HG03060 (cell line): ENCODE measurements around the gene NCKAP5.
"Not testable (repeated sequence)": the region's sequence is repeated elsewhere in the genome, so short reads cannot be mapped to it uniquely, and the experiment has no call there.

Experiments
- ATAC-seq: cut with Tn5 transposase; IDR thresholded peaks from one replicate; pipeline ENCODE4 v1.9.1; 2021; ENCODE audit warnings: low read depth, moderate number of reproducible peaks; ENCODE audit not compliant: unreplicated experiment

NCKAP5 gene

GRCh38 chr2:133475610-133476009, 92.7 kb downstream of the NCKAP5 start:
- ATAC-seq: no peak

DNA sequence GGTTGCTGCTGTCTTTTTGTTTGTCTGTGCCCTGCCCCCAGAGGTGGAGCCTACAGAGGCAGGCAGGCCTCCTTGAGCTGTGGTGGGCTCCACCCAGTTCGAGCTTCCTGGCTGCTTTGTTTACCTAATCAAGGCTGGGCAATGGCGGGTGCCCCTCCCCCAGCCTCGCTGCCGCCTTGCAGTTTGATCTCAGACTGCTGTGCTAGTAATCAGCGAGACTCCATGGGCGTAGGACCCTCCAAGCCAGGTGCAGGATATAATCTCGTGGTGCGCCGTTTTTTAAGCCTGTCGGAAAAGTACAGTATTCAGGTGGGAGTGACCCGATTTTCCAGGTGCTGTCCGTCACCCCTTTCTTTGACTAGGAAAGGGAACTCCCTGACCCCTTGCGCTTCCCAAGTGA, 97.8 kb downstream of the NCKAP5 start:
- not testable (repeated sequence) for ATAC-seq

- ATAC-seq: no peak
These were observed 105.5 kb downstream of the NCKAP5 start for GRCh38 chr2:133462811-133463210.

- peak; percentile 57 for ATAC-seq
These were observed 106.8 kb downstream of the NCKAP5 start for GRCh38 chr2:133461484-133461883.

DNA sequence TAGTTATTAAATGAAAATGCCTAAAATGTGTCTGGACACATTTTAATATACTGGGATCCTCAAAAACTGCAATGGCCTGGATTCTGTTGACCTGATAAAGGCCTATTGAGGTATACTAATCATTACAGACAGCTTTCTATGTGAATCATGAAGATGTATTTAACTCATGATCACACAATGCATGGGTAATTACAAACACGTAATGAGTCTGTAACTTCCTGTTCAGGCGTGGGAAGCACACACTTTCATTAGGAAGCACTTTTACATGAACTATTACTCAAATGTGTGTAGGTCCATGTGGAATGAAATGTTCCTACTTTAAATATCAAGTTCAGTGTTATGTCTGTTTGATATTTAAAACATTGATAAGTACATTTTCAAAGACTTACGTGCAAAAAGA, 108.7 kb downstream of the NCKAP5 start:
- ATAC-seq: no peak

- no peak for ATAC-seq
These were observed 110.0 kb downstream of the NCKAP5 start for GRCh38 chr2:133458280-133458679.

DNA sequence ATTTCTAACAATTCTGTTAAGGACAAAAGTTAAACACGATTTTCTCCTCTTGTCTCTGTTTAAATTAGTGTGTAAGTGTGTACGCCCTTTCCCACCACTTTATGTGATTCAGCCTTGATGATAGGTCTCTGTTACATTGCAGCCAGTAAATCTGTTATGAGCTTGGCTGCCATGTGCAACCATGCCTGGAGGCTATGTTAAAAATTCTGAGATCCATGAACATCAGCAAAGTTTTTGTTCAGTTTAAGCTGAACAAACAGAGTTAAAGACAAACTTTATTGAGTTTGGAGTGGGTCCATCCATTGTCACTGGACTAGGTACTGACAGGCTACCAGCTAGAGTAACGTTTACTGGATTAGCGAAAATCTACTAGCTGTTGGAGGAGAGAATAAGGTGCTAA, 110.4 kb downstream of the NCKAP5 start:
- ATAC-seq: no peak

- no peak for ATAC-seq
These were observed 111.3 kb downstream of the NCKAP5 start for GRCh38 chr2:133456971-133457370.

GRCh38 chr2:133456156-133456555, 112.1 kb downstream of the NCKAP5 start:
- ATAC-seq: no peak

GRCh38 chr2:133453032-133453431, 115.2 kb downstream of the NCKAP5 start:
- ATAC-seq: no peak

- ATAC-seq: no peak
These were observed 115.7 kb downstream of the NCKAP5 start for GRCh38 chr2:133452583-133452982.

GRCh38 chr2:133452146-133452545, 116.1 kb downstream of the NCKAP5 start:
- ATAC-seq: no peak

- ATAC-seq: no peak
These were observed 120.1 kb downstream of the NCKAP5 start for GRCh38 chr2:133448195-133448594.

GRCh38 chr2:133447303-133447702, 121.0 kb downstream of the NCKAP5 start:
- no peak for ATAC-seq

DNA sequence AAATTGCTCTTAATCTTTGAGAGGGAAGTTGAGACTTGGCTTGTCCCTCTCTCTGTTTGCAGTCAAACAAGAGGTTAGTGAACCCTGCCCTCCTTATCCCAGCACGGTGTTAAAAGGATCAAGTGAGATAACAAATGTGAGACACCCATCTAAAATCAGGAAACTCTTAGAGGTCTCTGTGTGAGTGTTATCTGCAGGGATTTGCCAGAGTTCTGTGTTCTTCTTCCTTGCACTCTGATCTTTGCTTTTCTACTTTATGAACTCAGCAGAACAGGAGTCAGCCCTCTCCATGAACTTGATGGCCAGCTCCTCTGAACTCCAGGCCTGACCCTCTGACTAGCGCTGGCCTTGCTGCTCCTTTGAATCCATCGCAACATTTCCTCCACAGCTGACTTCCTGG, 123.8 kb downstream of the NCKAP5 start:
- ATAC-seq: no peak

GRCh38 chr2:133442393-133442792, 125.9 kb downstream of the NCKAP5 start:
- no peak for ATAC-seq

GRCh38 chr2:133439565-133439920, 128.7 kb downstream of the NCKAP5 start:
- ATAC-seq: no peak

DNA sequence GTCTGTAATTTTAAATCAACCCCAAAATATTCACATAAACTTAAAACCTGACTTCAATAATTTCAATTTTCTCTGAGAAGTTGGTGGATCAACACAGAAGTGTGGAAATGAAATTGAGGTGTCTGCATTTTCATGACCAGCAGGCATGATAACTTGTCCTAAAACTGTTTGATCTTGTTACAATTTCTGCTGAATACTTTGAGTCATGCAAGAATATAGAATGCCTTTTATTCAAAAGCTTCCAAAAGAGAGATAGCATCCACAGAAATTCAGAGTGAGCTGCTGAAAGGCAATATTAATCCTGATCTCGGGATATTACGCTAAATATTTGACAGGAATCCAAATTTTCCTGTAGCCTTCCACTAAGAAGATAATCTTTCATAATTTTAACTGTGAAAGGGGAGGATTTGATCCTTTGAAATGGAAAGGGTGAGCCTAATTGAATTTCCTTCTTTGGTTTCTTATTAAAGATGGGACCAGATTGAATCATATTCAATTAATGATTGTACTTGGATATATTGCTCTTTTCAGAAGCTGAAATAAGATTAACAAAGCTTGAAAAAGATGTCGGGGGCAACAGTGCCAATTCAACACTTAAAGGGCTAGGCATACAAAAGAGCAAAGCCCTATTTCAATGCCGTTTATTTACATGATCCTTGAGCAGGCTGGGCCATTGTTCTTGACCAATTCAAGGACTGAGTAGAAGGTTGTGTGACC, 129.3 kb downstream of the NCKAP5 start:
- ATAC-seq: no peak

DNA sequence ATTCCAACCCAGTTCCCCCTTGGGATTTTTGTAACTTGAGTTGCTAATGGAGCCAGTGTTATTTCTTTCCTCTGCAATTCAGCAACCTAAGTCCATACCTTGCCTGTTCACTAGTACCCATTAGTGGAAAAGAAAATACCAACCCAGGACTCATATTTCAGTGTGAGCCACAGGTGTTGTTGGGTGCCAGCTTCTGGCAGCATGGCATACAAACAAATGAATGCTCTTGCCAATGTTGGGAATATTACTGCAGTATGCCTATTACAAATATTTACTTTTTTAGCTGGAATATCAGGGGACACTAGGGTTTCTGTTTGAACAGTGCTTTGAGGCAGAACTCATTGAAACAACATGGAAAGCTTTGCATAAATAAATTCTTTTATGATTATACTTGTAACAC, 130.2 kb downstream of the NCKAP5 start:
- no peak for ATAC-seq

GRCh38 chr2:133437492-133437891, 130.8 kb downstream of the NCKAP5 start:
- ATAC-seq: no peak

- ATAC-seq: no peak
These were observed 133.1 kb downstream of the NCKAP5 start for GRCh38 chr2:133434959-133435668.
